Coronary artery (tissue), 2 donors: ENCODE data around the gene GAS7.

Experiments used
- DNase-seq: peaks from one replicate; pipeline ENCODE4 v3.0.0-alpha.2; 2017; ENCODE audit warnings: low spot score
- H3K27ac ChIP-seq, 2 donors: fragments of 200-600 bp; sonication (generic); one replicate each; pipeline ENCODE4 v1.5.1; 2016 to 2019
- H3K4me3 ChIP-seq: fragments of 200-600 bp; sonication (generic); 2 replicates; pipeline ENCODE4 v1.5.1; 2016; ENCODE audit warnings: mild to moderate bottlenecking, moderate library complexity
- CTCF ChIP-seq: fragments of 200-600 bp; sonication (generic); IDR thresholded peaks from one replicate; pipeline ENCODE4 v1.5.1; 2019; ENCODE audit warnings: antibody characterized with exemption

Gene GAS7

GRCh38 chr17:10141436-10141835, 57.0 kb downstream of the GAS7 start:
- no peak overlapping the region for H3K27ac ChIP-seq

GRCh38 chr17:10139577-10139976, 58.8 kb downstream of the GAS7 start:
- no peak overlapping the region for H3K4me3 ChIP-seq
- DNase-seq = no peak
- H3K27ac ChIP-seq = no peak overlapping the region
- no peak for TF ChIP-seq CTCF

More at GRCh38 chr17:10141436-10141835, 57.0 kb downstream of the GAS7 start:
- DNase-seq = no peak
- no peak overlapping the region for H3K4me3 ChIP-seq
- TF ChIP-seq CTCF = no peak

- TF ChIP-seq CTCF = no peak
- H3K4me3 ChIP-seq = peak overlapping the region; percentile 21
- H3K27ac ChIP-seq = peak overlapping the region in 1 of 2 donors; percentile 66
- no peak for DNase-seq
Measured at GRCh38 chr17:10136258-10136981, 62.0 kb downstream of the GAS7 start.

GRCh38 chr17:10135539-10136257, 62.7 kb downstream of the GAS7 start:
- no peak for TF ChIP-seq CTCF
- Histone ChIP-seq H3K4me3 (peak overlapping the region; percentile 21), H3K27ac (peak overlapping the region in 1 of 2 donors; percentile 66)
- DNase-seq = no peak

- DNase-seq = no peak
- TF ChIP-seq CTCF = no peak
- Histone ChIP-seq H3K27ac (no peak overlapping the region), H3K4me3 (no peak overlapping the region)
Measured at GRCh38 chr17:10130677-10131076, 67.7 kb downstream of the GAS7 start.

- Histone ChIP-seq H3K27ac (no peak overlapping the region), H3K4me3 (no peak overlapping the region)
- DNase-seq = no peak
- TF ChIP-seq CTCF = no peak
Measured at GRCh38 chr17:10130263-10130662, 68.1 kb downstream of the GAS7 start.
